Activated naive CD4-positive, alpha-beta T cell treated with anti-CD3 and anti-CD28 coated beads, Interleukin-2, amount 50 U/mL, for 24 hours (primary cell): Measurements from ENCODE around the gene AGT.

Experiments used
- H3K27ac Mint-ChIP-seq: one replicate; pipeline ENCODE4 v1.8.0; 2021; ENCODE audit warnings: mild to moderate bottlenecking, mixed read lengths
- H3K27me3 Mint-ChIP-seq: one replicate; pipeline ENCODE4 v1.8.0; 2021; ENCODE audit warnings: mixed read lengths
- H3K36me3 Mint-ChIP-seq: one replicate; pipeline ENCODE4 v1.8.0; 2021; ENCODE audit warnings: mixed read lengths
- H3K4me1 Mint-ChIP-seq: one replicate; pipeline ENCODE4 v1.8.0; 2021; ENCODE audit warnings: mixed read lengths
- H3K4me3 Mint-ChIP-seq: one replicate; pipeline ENCODE4 v1.8.0; 2021; ENCODE audit warnings: mild to moderate bottlenecking, mixed read lengths
- H3K9me3 Mint-ChIP-seq: one replicate; pipeline ENCODE4 v1.8.0; 2021; ENCODE audit warnings: mixed read lengths

AGT gene

DNA sequence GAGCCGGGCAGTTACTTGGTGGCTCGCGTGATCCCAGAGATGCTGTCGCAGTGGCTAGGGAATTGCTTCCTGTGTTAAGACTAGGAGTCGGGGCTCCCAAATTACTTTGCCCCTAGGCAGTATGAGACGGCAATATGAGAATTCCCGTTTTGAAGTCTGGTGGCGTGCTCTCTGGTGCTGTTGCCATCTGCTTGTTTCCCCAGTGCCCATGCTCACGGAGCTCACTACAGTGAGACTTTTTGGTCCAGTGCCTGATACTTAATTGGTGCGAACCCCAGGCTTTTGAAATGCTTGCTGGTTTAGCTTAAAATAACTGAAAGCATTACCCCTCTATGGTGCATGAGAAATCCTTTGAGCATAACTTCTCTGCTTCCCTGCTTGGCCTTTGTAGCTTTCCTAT lies 22.3 kb downstream of the AGT start:
- H3K9me3 Mint-ChIP-seq: no peaks in the 10 kb centered on the region
- peaks cover 5% of the 10 kb centered on the region for H3K4me1 Mint-ChIP-seq
- no peaks in the 10 kb centered on the region for H3K27me3 Mint-ChIP-seq
- no peak overlapping the region for H3K27ac Mint-ChIP-seq
- H3K36me3 Mint-ChIP-seq: peaks cover 18% of the 10 kb centered on the region
- H3K4me3 Mint-ChIP-seq: no peak overlapping the region

- H3K4me3 Mint-ChIP-seq: no peak overlapping the region
- H3K36me3 Mint-ChIP-seq: peaks cover 18% of the 10 kb centered on the region
- no peaks in the 10 kb centered on the region for H3K27me3 Mint-ChIP-seq
- peaks cover 5% of the 10 kb centered on the region for H3K4me1 Mint-ChIP-seq
- no peaks in the 10 kb centered on the region for H3K9me3 Mint-ChIP-seq
- no peak overlapping the region for H3K27ac Mint-ChIP-seq
These were observed 23.8 kb downstream of the AGT start for GRCh38 chr1:230690101-230690500.

DNA sequence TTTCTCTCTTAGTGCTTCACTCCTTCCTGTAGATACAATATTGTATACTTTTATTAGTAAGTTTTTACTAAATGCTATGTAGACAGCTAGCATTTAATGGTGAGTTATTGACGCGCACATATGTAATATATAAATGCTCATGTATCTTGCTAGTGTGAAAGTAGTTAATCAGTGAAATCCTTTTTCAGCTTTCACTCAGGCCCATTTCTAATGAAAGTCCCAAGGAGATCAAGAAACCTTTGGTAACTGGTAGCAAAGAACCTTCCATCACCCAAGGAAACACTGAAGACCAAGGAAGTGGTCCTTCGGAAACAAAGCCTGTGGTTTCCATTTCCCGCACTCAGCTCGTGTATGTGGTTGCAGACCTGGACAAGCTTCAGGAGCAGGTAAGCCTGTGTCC lies 27.2 kb downstream of the AGT start:
- Mint-ChIP-seq H3K36me3 (peaks cover 14% of the 10 kb centered on the region), H3K9me3 (no peaks in the 10 kb centered on the region), H3K27ac (no peak overlapping the region), H3K27me3 (no peaks in the 10 kb centered on the region), H3K4me3 (no peak overlapping the region), H3K4me1 (no peaks in the 10 kb centered on the region)

GRCh38 chr1:230684998-230685397 lies 28.9 kb downstream of the AGT start:
- H3K4me3 Mint-ChIP-seq: no peak overlapping the region
- H3K36me3 Mint-ChIP-seq: peaks cover 13% of the 10 kb centered on the region
- no peaks in the 10 kb centered on the region for H3K9me3 Mint-ChIP-seq
- H3K27ac Mint-ChIP-seq: no peak overlapping the region
- H3K27me3 Mint-ChIP-seq: no peaks in the 10 kb centered on the region
- no peaks in the 10 kb centered on the region for H3K4me1 Mint-ChIP-seq

GRCh38 chr1:230684146-230684545 lies 29.8 kb downstream of the AGT start:
- no peaks in the 10 kb centered on the region for H3K27me3 Mint-ChIP-seq
- H3K4me1 Mint-ChIP-seq: no peaks in the 10 kb centered on the region
- H3K27ac Mint-ChIP-seq: no peak overlapping the region
- peaks cover 9% of the 10 kb centered on the region for H3K36me3 Mint-ChIP-seq
- no peak overlapping the region for H3K4me3 Mint-ChIP-seq
- no peaks in the 10 kb centered on the region for H3K9me3 Mint-ChIP-seq

DNA sequence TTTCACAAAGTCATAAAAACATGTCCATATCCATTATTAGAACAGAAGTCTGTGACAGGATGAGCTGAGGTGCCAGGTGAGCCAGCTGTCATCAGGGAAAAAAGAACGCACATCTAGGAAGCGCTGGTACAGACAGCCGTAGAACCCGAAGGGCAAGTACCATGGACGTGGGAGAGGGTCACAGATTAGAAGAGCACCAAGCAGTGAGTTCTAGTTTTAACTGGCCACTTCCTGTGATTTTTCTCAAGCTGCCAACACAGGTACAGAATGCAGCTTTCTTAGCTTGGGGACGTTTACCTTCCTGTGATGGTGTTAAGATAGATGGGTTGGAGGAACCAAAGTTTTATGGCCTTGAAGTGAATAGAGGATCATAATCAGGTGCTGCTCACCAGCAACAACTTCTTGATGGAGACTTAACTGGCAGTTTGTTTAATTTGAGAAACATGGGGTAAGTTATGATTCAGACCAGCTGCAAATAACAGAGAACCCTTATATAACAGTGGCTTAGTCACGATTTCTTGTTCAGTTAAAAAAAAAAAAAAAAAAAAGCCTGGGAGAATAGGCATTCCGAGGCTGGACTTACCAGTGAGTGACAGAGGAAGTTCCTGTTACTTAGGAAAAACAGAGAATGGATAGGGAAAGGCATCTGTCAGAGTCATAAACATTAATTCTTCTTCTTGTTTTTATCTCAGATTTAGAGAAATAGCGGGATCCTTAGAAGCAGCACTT lies 30.9 kb downstream of the AGT start:
- H3K36me3 Mint-ChIP-seq: peaks cover 9% of the 10 kb centered on the region
- H3K4me1 Mint-ChIP-seq: no peaks in the 10 kb centered on the region
- H3K4me3 Mint-ChIP-seq: no peak overlapping the region
- H3K27me3 Mint-ChIP-seq: no peaks in the 10 kb centered on the region
- H3K9me3 Mint-ChIP-seq: no peaks in the 10 kb centered on the region
- H3K27ac Mint-ChIP-seq: no peak overlapping the region

DNA sequence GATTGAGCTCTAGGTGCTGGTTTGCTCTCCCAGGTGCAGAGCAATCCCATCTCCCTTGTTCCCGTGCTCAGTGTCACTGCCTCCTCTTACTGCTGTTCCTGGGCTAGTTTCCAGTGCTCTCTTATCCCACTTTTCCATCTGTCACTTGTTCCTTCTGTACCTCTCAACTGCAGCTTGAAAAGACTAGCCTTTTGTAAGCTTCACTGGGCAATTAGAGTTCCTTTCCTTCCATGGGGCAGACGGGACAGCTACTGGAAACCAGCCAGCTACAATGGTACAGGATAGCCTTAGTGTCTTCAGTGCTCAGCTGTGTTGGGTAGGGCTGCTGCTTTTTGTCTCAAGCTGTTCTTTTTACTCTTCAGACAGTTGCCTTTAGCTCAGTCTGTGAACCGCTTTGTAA lies 31.6 kb downstream of the AGT start:
- Mint-ChIP-seq H3K4me1 (no peaks in the 10 kb centered on the region), H3K9me3 (no peaks in the 10 kb centered on the region), H3K4me3 (no peak overlapping the region), H3K27ac (peak overlapping the region; percentile 30), H3K36me3 (peaks cover 9% of the 10 kb centered on the region), H3K27me3 (no peaks in the 10 kb centered on the region)

- Mint-ChIP-seq H3K36me3 (peaks cover 9% of the 10 kb centered on the region), H3K9me3 (no peaks in the 10 kb centered on the region), H3K4me3 (no peak overlapping the region), H3K27me3 (no peaks in the 10 kb centered on the region), H3K27ac (no peak overlapping the region), H3K4me1 (no peaks in the 10 kb centered on the region)
These were observed 32.3 kb downstream of the AGT start for GRCh38 chr1:230681599-230681998.

DNA sequence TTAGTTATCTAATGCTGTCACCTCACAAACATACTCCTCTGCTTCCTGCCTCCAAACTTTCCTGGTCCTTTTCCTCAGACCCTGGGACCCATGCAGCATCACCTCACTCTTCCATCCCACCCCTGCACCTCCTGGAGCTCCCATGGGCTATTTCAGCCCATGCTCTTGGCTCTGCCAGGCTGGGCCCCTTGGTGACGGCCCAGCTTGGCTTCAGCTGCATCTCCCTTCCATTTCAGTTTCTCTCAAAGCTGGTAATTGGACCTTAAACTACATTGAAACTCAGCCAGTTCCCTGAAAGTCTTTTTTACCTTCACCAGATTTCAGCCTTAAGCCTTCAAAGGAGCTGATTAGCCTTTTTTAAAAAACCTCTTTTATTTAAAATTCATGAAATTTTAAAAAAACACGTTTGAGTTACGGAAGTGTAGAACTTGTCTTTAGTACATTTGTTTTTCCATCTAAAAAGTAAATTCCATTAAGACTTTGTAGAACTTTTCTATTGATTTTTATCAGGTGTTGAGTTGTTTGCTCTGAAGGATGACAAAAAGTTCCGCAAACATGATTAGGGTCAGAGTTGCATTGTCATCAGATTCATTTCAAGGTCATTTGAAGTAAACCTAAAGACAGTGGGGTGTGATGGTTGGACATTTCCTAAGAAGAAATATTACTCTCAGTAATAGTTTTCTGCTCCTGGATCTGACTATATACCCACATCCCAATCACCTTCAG lies 33.5 kb downstream of the AGT start:
- no peaks in the 10 kb centered on the region for H3K27me3 Mint-ChIP-seq
- peak overlapping the region; percentile 77 for H3K27ac Mint-ChIP-seq
- H3K9me3 Mint-ChIP-seq: no peaks in the 10 kb centered on the region
- no peak overlapping the region for H3K4me3 Mint-ChIP-seq
- no peaks in the 10 kb centered on the region for H3K4me1 Mint-ChIP-seq
- peaks cover 15% of the 10 kb centered on the region for H3K36me3 Mint-ChIP-seq

DNA sequence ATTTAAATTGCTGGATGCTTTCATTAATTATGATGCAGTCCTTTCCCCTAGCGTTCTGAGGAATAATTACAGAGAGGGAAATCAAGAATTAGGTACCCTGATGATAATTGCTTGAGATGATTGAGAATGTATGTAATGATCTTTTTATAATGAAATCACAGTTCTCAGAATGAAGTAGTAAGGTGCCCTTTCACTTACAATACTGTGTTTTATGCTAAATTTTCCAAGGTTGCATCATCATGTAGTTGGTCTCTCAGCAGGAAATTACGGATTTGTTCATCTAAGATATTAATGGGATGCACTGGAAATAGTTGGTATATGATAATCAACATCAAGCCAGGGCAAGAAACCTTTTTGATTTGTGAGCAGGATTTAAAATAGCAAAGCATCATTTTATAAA lies 34.1 kb downstream of the AGT start:
- Mint-ChIP-seq H3K27ac (peak overlapping the region; percentile 4), H3K36me3 (peaks cover 15% of the 10 kb centered on the region), H3K9me3 (no peaks in the 10 kb centered on the region), H3K4me1 (no peaks in the 10 kb centered on the region), H3K27me3 (no peaks in the 10 kb centered on the region), H3K4me3 (no peak overlapping the region)

- H3K27ac Mint-ChIP-seq: no peak overlapping the region
- no peaks in the 10 kb centered on the region for H3K4me1 Mint-ChIP-seq
- no peaks in the 10 kb centered on the region for H3K9me3 Mint-ChIP-seq
These were observed 34.7 kb downstream of the AGT start for GRCh38 chr1:230679192-230679591.

DNA sequence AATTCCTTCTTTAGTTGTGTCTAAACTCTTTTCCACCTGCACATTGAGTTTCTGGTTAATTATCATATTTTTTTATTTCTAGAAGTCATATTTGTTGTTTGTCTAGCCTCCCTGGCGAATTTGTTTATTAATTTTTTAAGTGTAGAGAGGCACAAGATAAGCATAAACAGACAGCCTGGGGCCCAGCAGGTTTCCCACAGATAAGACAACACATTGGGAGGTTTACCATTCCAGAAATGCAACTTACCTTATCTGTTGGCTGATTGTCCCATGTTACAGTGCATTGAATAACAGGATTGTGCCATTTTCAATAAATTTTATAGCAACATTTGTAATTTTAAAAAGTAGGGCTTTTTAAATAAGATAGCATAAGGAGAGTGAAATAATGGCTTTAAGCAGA lies 36.7 kb downstream of the AGT start:
- Mint-ChIP-seq H3K27ac (no peak overlapping the region), H3K9me3 (no peaks in the 10 kb centered on the region), H3K4me1 (no peaks in the 10 kb centered on the region), H3K27me3 (no peaks in the 10 kb centered on the region), H3K4me3 (no peak overlapping the region), H3K36me3 (peaks cover 15% of the 10 kb centered on the region)

More at GRCh38 chr1:230679192-230679591, 34.7 kb downstream of the AGT start:
- no peaks in the 10 kb centered on the region for H3K27me3 Mint-ChIP-seq
- peaks cover 13% of the 10 kb centered on the region for H3K36me3 Mint-ChIP-seq
- H3K4me3 Mint-ChIP-seq: no peak overlapping the region

DNA sequence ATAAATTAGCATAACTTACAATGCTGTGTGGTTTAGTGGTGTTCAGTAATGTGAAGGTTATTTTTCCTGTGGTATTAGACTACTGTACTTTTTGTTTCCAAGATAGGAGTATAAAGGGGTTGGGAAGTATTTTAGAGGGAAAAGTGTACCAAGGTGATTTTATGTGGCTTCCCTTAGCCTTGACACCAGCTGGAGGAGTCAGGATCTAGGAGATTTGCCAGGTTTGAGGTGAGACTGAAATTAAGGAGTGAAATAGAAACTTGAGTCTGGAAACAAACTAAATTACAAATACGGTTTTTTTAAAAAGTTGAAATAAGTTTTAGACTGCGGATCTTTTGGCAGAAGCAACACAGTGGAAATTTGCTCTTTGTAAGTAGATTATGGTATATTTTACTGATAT lies 39.3 kb downstream of the AGT start:
- H3K27me3 Mint-ChIP-seq: no peaks in the 10 kb centered on the region
- H3K4me3 Mint-ChIP-seq: no peak overlapping the region
- H3K9me3 Mint-ChIP-seq: no peaks in the 10 kb centered on the region
- no peak overlapping the region for H3K27ac Mint-ChIP-seq
- H3K36me3 Mint-ChIP-seq: peaks cover 20% of the 10 kb centered on the region
- H3K4me1 Mint-ChIP-seq: no peaks in the 10 kb centered on the region

DNA sequence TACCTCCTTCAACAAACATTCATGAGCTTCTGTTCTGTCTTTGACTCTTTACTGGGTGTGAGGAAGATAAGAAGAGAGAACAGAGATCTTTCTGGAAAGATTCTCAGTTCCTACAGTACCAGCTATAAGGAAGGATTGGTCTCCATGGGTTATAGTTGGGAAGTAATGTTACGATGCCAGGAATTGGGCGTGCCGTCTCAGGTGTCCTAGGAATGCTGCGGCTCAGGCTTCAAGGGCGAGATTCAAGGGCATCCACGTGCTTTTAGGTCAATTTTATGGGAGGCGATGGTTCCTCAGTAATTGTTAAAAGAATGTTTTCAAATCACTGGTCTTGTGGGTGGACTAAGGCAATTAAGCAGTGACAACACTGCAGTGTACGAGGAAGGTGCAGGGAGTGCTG lies 44.4 kb downstream of the AGT start:
- Mint-ChIP-seq H3K36me3 (peaks cover 24% of the 10 kb centered on the region), H3K27ac (no peak overlapping the region), H3K9me3 (no peaks in the 10 kb centered on the region), H3K27me3 (no peaks in the 10 kb centered on the region), H3K4me1 (no peaks in the 10 kb centered on the region), H3K4me3 (no peak overlapping the region)

DNA sequence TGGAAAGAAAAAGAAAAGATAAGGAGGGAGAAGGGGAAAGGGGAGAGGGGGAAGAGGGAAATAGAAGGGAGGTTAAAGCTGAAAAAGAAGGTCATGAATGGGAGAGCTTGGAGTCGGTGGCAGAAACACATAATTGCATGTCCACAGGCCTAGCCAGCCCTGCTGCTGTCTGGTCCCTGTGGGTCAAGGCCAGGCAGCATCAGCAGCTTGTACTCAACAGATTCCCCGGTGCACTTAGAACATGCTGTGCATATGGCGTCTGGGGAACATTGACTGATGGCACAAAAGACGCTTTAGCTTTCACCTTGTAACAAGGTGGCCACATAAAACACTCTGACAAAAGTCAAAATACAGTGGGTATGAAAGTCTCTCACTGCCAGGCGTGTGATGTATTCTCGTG lies 45.7 kb downstream of the AGT start:
- Mint-ChIP-seq H3K4me1 (no peaks in the 10 kb centered on the region), H3K27me3 (no peaks in the 10 kb centered on the region), H3K27ac (no peak overlapping the region), H3K9me3 (no peaks in the 10 kb centered on the region), H3K4me3 (no peak overlapping the region), H3K36me3 (peaks cover 21% of the 10 kb centered on the region)

- Mint-ChIP-seq H3K27me3 (no peaks in the 10 kb centered on the region), H3K4me1 (peaks cover 7% of the 10 kb centered on the region), H3K36me3 (peaks cover 18% of the 10 kb centered on the region), H3K4me3 (no peak overlapping the region), H3K27ac (no peak overlapping the region), H3K9me3 (no peaks in the 10 kb centered on the region)
These were observed 51.9 kb downstream of the AGT start for GRCh38 chr1:230661976-230662375.
